NCI-H446 treated with DMSO at 0.1 percent for 48 hours (cell line): ENCODE data around the gene PKDCC.
"Not testable (repeated sequence)": the region's sequence is repeated elsewhere in the genome, so short reads cannot be mapped to it uniquely, and the experiment has no call there.

Experiments used
- DNase-seq: peaks from one replicate; lab custom pipeline; 2025; lab: John Stamatoyannopoulos, UW

Gene PKDCC

GRCh38 chr2:42065753-42066152, 17.9 kb downstream of the PKDCC start:
- not testable (repeated sequence) for DNase-seq

- DNase-seq = not testable (repeated sequence)
These were observed 19.2 kb downstream of the PKDCC start for GRCh38 chr2:42067001-42067400.

- no peak for DNase-seq
These were observed 19.7 kb downstream of the PKDCC start for GRCh38 chr2:42067521-42067920.

GRCh38 chr2:42068571-42069178, 20.9 kb downstream of the PKDCC start:
- DNase-seq = no peak

GRCh38 chr2:42069568-42069967, 21.7 kb downstream of the PKDCC start:
- no peak for DNase-seq

GRCh38 chr2:42071791-42072190, 24.0 kb downstream of the PKDCC start:
- DNase-seq = no peak

GRCh38 chr2:42072349-42073118, 24.7 kb downstream of the PKDCC start:
- DNase-seq = no peak

- no peak for DNase-seq
These were observed 26.1 kb downstream of the PKDCC start for GRCh38 chr2:42073739-42074503.

GRCh38 chr2:42074661-42075060, 26.8 kb downstream of the PKDCC start:
- no peak for DNase-seq

GRCh38 chr2:42076357-42077225, 28.8 kb downstream of the PKDCC start:
- no peak for DNase-seq

- no peak for DNase-seq
These were observed 29.5 kb downstream of the PKDCC start for GRCh38 chr2:42077343-42077742.

GRCh38 chr2:42079737-42080287, 32.0 kb downstream of the PKDCC start:
- no peak for DNase-seq

- not testable (repeated sequence) for DNase-seq
These were observed 33.3 kb downstream of the PKDCC start for GRCh38 chr2:42081151-42081550.

- no peak for DNase-seq
These were observed 34.2 kb downstream of the PKDCC start for GRCh38 chr2:42082016-42082415.

- DNase-seq = no peak
These were observed 36.4 kb downstream of the PKDCC start for GRCh38 chr2:42084231-42084671.

GRCh38 chr2:42085070-42085469, 37.2 kb downstream of the PKDCC start:
- not testable (repeated sequence) for DNase-seq

GRCh38 chr2:42085706-42086487, 38.1 kb downstream of the PKDCC start:
- no peak for DNase-seq

- DNase-seq = peak; percentile 2
These were observed 38.7 kb downstream of the PKDCC start for GRCh38 chr2:42086500-42086953.

- DNase-seq = no peak
These were observed 39.5 kb downstream of the PKDCC start for GRCh38 chr2:42087137-42087856.

GRCh38 chr2:42087857-42088195, 40.0 kb downstream of the PKDCC start:
- no peak for DNase-seq
